NB4 (cell line): ENCODE results near the gene ANO7.

ENCODE experiments used
- CTCF ChIP-seq: IDR thresholded peaks from one replicate; pipeline ENCODE4 v1.5.1; 2012; ENCODE audit warnings: low read depth, low read length
- MAX ChIP-seq: IDR thresholded peaks from 2 replicates; pipeline ENCODE4 v1.6.1; 2011; ENCODE audit warnings: low read depth, low read length
- POLR2A ChIP-seq: IDR thresholded peaks from 2 replicates; pipeline ENCODE4 v1.6.1; 2011; ENCODE audit warnings: mild to moderate bottlenecking; ENCODE audit not compliant: insufficient read length; ENCODE audit errors: extremely low read depth

- TF ChIP-seq CTCF (peak; percentile 0), POLR2A (no peak), MAX (no peak)
Measured at GRCh38 chr2:241219030-241219382, 30.5 kb downstream of the ANO7 start.
